B cell (primary cell): ENCODE data around the gene PORCN. TPM values are rescaled to one million over a fixed set of nuclear protein-coding genes. Genes with fewer than 3 reads are reported as not detected.

Experiments
- ATAC-seq: fragments of 200-7000 bp; cut with Tn5 transposase; one replicate; pipeline ENCODE4 v1.10.0; 2021; ENCODE audit warnings: low read depth, mild to moderate bottlenecking, moderate number of reproducible peaks, moderate library complexity
- CTCF ChIA-PET: fragments of 350-600 bp; sonication (Branson Sonifier 250); formaldehyde crosslinking; loops from one replicate; lab custom pipeline; 2021; ENCODE audit warnings: antibody characterized with exemption, inconsistent platforms; lab: Charles Lee
- POLR2A ChIA-PET: fragments of 350-600 bp; sonication (Branson Sonifier 250); formaldehyde crosslinking; loops from one replicate; lab custom pipeline; 2021; ENCODE audit warnings: antibody characterized with exemption; lab: Charles Lee
- DNase-seq: peaks from one replicate; pipeline ENCODE4 v3.0.0; 2013
- H2AFZ ChIP-seq: 2 replicates; pipeline ENCODE4 v1.6.1; 2012; ENCODE audit warnings: mild to moderate bottlenecking, low read depth, low read length; ENCODE audit not compliant: insufficient read depth, poor library complexity, severe bottlenecking
- H3K27ac ChIP-seq, 2 donors: 1 replicate in 1 of 2; 2 replicates in 1 of 2; pipeline ENCODE4 v1.5.1; 2012 to 2013; ENCODE audit warnings: low read length in 2 of 2, mild to moderate bottlenecking in 2 of 2, moderate library complexity in 1 of 2
- H3K27me3 ChIP-seq, 4 experiments: fragments of 200-600 bp in 1 of 4; sonication (generic) in 1 of 4; replicated peaks in 1 of 4; 1 replicate in 2 of 4; 2 replicates in 2 of 4; pipeline versions ENCODE4 v1.6.1 to v1.7.0; 2013 to 2016; ENCODE audit warnings: low read length in 3 of 4, mild to moderate bottlenecking in 2 of 4, mixed read lengths in 1 of 4, moderate library complexity in 1 of 4; ENCODE audit not compliant: insufficient read depth in 4 of 4, control insufficient read depth in 3 of 4; ENCODE audit errors: control extremely low read depth in 1 of 4
- H3K36me3 ChIP-seq, 2 experiments: replicated peaks in 1 of 2; 1 replicate in 1 of 2; 2 replicates in 1 of 2; pipeline versions ENCODE4 v1.6.1 to v1.7.1; 2013; ENCODE audit warnings: low read length in 1 of 2; ENCODE audit not compliant: insufficient read depth in 2 of 2, control insufficient read depth in 1 of 2; ENCODE audit errors: control extremely low read depth in 1 of 2, extremely low read depth in 1 of 2
- H3K4me1 ChIP-seq, 2 donors: fragments of 200-600 bp in 1 of 2; sonication (generic) in 1 of 2; 1 replicate in 1 of 2; 2 replicates in 1 of 2; pipeline versions ENCODE4 v1.5.1 to v1.6.1; 2013 to 2017; ENCODE audit warnings: low read length in 2 of 2; ENCODE audit not compliant: control insufficient read depth in 2 of 2, insufficient read depth in 2 of 2
- H3K4me2 ChIP-seq: replicated peaks from 2 replicates; pipeline ENCODE3; 2012; ENCODE audit warnings: mild to moderate bottlenecking, low read depth, low read length; ENCODE audit not compliant: poor library complexity, severe bottlenecking
- H3K4me3 ChIP-seq, 5 experiments: fragments of 200-600 bp in 1 of 5; sonication (generic) in 1 of 5; 1 replicate in 3 of 5; 2 replicates in 2 of 5; pipeline versions ENCODE4 v1.5.1 to v1.7.0; 2011 to 2016; ENCODE audit warnings: low read length in 4 of 5, mild to moderate bottlenecking in 4 of 5, low read depth in 2 of 5, control low read depth in 1 of 5, moderate library complexity in 1 of 5; ENCODE audit not compliant: insufficient read depth in 1 of 5; ENCODE audit errors: control extremely low read depth in 1 of 5, extremely low read depth in 1 of 5
- H3K79me2 ChIP-seq: fragments of 200-600 bp; sonication (generic); one replicate; pipeline ENCODE4 v1.6.0; 2016; ENCODE audit warnings: low read length; ENCODE audit not compliant: control insufficient read depth, insufficient read depth
- H3K9ac ChIP-seq: fragments of 200-600 bp; sonication (generic); 2 replicates; pipeline ENCODE4 v1.6.1; 2017; ENCODE audit warnings: mild to moderate bottlenecking, low read length, moderate library complexity
- H3K9me3 ChIP-seq, 3 donors: one replicate each; pipeline versions ENCODE4 v1.6.1 to v1.7.1; 2013; ENCODE audit warnings: low read length in 2 of 3; ENCODE audit not compliant: control insufficient read depth in 2 of 3, insufficient read depth in 1 of 3; ENCODE audit errors: control extremely low read depth in 1 of 3
- H4K20me1 ChIP-seq: 2 replicates; pipeline ENCODE4 v1.6.0; 2012; ENCODE audit warnings: mild to moderate bottlenecking, low read length; ENCODE audit not compliant: insufficient read depth, control insufficient read depth, poor library complexity, severe bottlenecking
- H3K27ac Mint-ChIP-seq: one replicate; pipeline ENCODE4 v1.8.0; 2021; ENCODE audit warnings: mixed read lengths
- H3K27me3 Mint-ChIP-seq: one replicate; pipeline ENCODE4 v1.8.0; 2021; ENCODE audit warnings: mixed read lengths
- H3K4me1 Mint-ChIP-seq: one replicate; pipeline ENCODE4 v1.8.0; 2021; ENCODE audit warnings: mixed read lengths
- H3K4me3 Mint-ChIP-seq: one replicate; pipeline ENCODE4 v1.8.0; 2021; ENCODE audit warnings: mixed read lengths
- H3K9me3 Mint-ChIP-seq: one replicate; pipeline ENCODE4 v1.8.0; 2022; ENCODE audit warnings: mixed read lengths; ENCODE audit not compliant: insufficient read depth
- CTCF ChIP-seq: fragments of 200-600 bp; IDR thresholded peaks from one replicate; pipeline ENCODE4 v1.8.0; 2022; ENCODE audit warnings: antibody characterized with exemption, mild to moderate bottlenecking
- EZH2 ChIP-seq: IDR thresholded peaks from 2 replicates; pipeline ENCODE4 v1.6.1; 2012; ENCODE audit warnings: borderline replicate concordance, low read depth, mild to moderate bottlenecking, moderate library complexity, low read length; ENCODE audit not compliant: insufficient read depth, poor library complexity, severe bottlenecking
- WGBS: methylation state at CpG from one replicate; pipeline ENCODE4 v1.1.5; 2013; ENCODE audit warnings: missing lambda C conversion rate; ENCODE audit not compliant: insufficient coverage; 5-methylcytosine and 5-hydroxymethylcytosine counted together
- intact Hi-C: fragments of 100-400 bp; cut with micrococcal nuclease; formaldehyde crosslinking; loops from one replicate; pipeline ENCODE4 v1.10.0; 2022
- polyA plus RNA-seq: library from polyadenylated mRNA; depleted of rRNA; stranded (reverse); fragments of >200 nt; gene quantifications from 2 replicates; pipeline ENCODE4 v1.2.3, GENCODE V29; 2012
- total RNA-seq, 2 donors: library from RNA; stranded (reverse); fragments of 120-200 nt in 1 of 2; gene quantifications; 1 replicate in 1 of 2; 2 replicates in 1 of 2; pipeline versions ENCODE4 v1.2.3 to v1.2.4, GENCODE V29; 2013 to 2022

PORCN gene
- total and polyA plus RNA-seq, 2 donors (not counting 1 experiment from before 2014, with no cell fraction given): 12.8 to 18.5 TPM

GRCh38 chrX:48470110-48470832, 38.5 kb upstream of the PORCN start, which contains the start of gene SLC38A5:
TSS of gene SLC38A5 (minus strand) at chrX:48470260. CDS start at chrX:48467924, 2,336 bp downstream.
- POLR2A ChIA-PET: no interaction called here
- TF ChIP-seq EZH2: no peak
- TF ChIP-seq CTCF: no peak
- Mint-ChIP-seq H3K4me3 (peak within 1 kb of the TSS; percentile 87), H3K27me3 (no peaks in the 10 kb centered on the region), H3K4me1 (peaks cover 18% of the 10 kb centered on the region), H3K9me3 (no peaks in the 10 kb centered on the region), H3K27ac (peak within 1 kb of the TSS; percentile 79)
- 90% methylated on average over 8 of the region's 18 CpGs for WGBS
- Histone ChIP-seq H3K9ac (peak within 1 kb of the TSS; percentile 74), H3K4me2 (peak within 1 kb of the TSS; percentile 85), H3K27me3 (no peaks in the 10 kb centered on the region), H3K27ac (peak within 1 kb of the TSS in 1 of 2 donors; percentile 49), H3K4me3 (peak within 1 kb of the TSS in 4 of 5 experiments; percentile 54 to 74 (median 66)), H3K36me3 (no peaks in the 10 kb centered on the region), H3K9me3 (no peaks in the 10 kb centered on the region), H3K4me1 (peaks cover 3 to 16% of the 10 kb centered on the region in 2 donors), H4K20me1 (no peaks in the 10 kb centered on the region), H2AFZ (peak within 1 kb of the TSS; percentile 92), H3K79me2 (peaks cover 7% of the 10 kb centered on the region)
- DNase-seq: no peak
- intact Hi-C loops: no loop called here
- no peak for ATAC-seq
- CTCF ChIA-PET: no interaction called here

- Histone ChIP-seq H3K27me3 (no peaks in the 10 kb centered on the region), H3K4me1 (peaks cover 3 to 16% of the 10 kb centered on the region in 2 donors), H3K27ac (no peak overlapping the region), H2AFZ (no peak overlapping the region), H3K4me3 (no peak overlapping the region), H3K4me2 (no peak overlapping the region), H3K9ac (no peak overlapping the region), H3K9me3 (no peaks in the 10 kb centered on the region), H4K20me1 (no peaks in the 10 kb centered on the region), H3K36me3 (no peaks in the 10 kb centered on the region), H3K79me2 (peaks cover 7% of the 10 kb centered on the region)
- TF ChIP-seq CTCF: no peak
- no peak for TF ChIP-seq EZH2
- POLR2A ChIA-PET: no interaction called here
- Mint-ChIP-seq H3K27ac (no peak overlapping the region), H3K4me3 (no peak overlapping the region), H3K4me1 (peaks cover 21% of the 10 kb centered on the region), H3K9me3 (no peaks in the 10 kb centered on the region), H3K27me3 (no peaks in the 10 kb centered on the region)
- intact Hi-C loops: no loop called here
- WGBS: 97% methylated on average over 5 of the region's 9 CpGs
- DNase-seq (no peak), ATAC-seq (no peak)
- CTCF ChIA-PET: no interaction called here
Observed at GRCh38 chrX:48470833-48471118, 38.0 kb upstream of the PORCN start.
